Liver (tissue), 9 donors: ENCODE measurements around the gene WDR90. TPM values are rescaled to one million over a fixed set of nuclear protein-coding genes. Genes with fewer than 3 reads are reported as not detected.

Source experiments
- DNase-seq: peaks from one replicate; pipeline ENCODE4 v3.0.0-alpha.2; 2017; ENCODE audit warnings: low spot score
- H3K27ac ChIP-seq, 2 donors: one replicate each; pipeline ENCODE4 v1.7.0; 2013; ENCODE audit warnings: inconsistent platforms in 2 of 2, low read length in 2 of 2, control low read depth in 1 of 2, low read depth in 1 of 2, mild to moderate bottlenecking in 1 of 2
- H3K27me3 ChIP-seq, 4 donors: one replicate each; pipeline versions ENCODE4 v1.6.1 to v1.7.0; 2013; ENCODE audit warnings: low read length in 3 of 4, inconsistent platforms in 1 of 4, mild to moderate bottlenecking in 1 of 4, moderate library complexity in 1 of 4; ENCODE audit not compliant: control insufficient read depth in 4 of 4, insufficient read depth in 4 of 4
- H3K36me3 ChIP-seq, 4 donors: one replicate each; pipeline versions ENCODE4 v1.6.1 to v1.7.0; 2013; ENCODE audit warnings: low read length in 3 of 4, mild to moderate bottlenecking in 3 of 4, low read depth in 1 of 4, moderate library complexity in 1 of 4; ENCODE audit not compliant: control insufficient read depth in 4 of 4, insufficient read depth in 3 of 4
- H3K4me1 ChIP-seq, 4 donors: one replicate each; pipeline versions ENCODE4 v1.6.1 to v1.7.0; 2013; ENCODE audit warnings: low read length in 3 of 4, mild to moderate bottlenecking in 3 of 4, moderate library complexity in 1 of 4; ENCODE audit not compliant: control insufficient read depth in 4 of 4, insufficient read depth in 4 of 4
- H3K4me3 ChIP-seq, 3 donors: one replicate each; pipeline versions ENCODE4 v1.6.1 to v1.7.0; 2013; ENCODE audit warnings: low read length in 3 of 3, control low read depth in 1 of 3, low read depth in 1 of 3, mild to moderate bottlenecking in 1 of 3
- H3K9ac ChIP-seq, 2 donors: one replicate each; pipeline ENCODE4 v1.7.0; 2013; ENCODE audit warnings: low read length in 2 of 2, mild to moderate bottlenecking in 2 of 2, moderate library complexity in 2 of 2, control low read depth in 1 of 2, low read depth in 1 of 2
- H3K9me3 ChIP-seq, 4 donors: one replicate each; pipeline versions ENCODE4 v1.6.1 to v1.7.0; 2013; ENCODE audit warnings: low read length in 3 of 4; ENCODE audit not compliant: control insufficient read depth in 4 of 4
- CTCF ChIP-seq: fragments of 150-350 bp; IDR thresholded peaks from 2 replicates; pipeline ENCODE4 v1.5.1; 2017; ENCODE audit warnings: improper control_type of control experiment, low read depth, low read length; ENCODE audit not compliant: missing input control
- EGR1 ChIP-seq, 2 donors: IDR thresholded peaks; 2 replicates each; pipeline ENCODE4 v1.6.1; 2016 to 2018; ENCODE audit warnings: antibody characterized with exemption in 2 of 2, low read depth in 2 of 2
- FOXA1 ChIP-seq: IDR thresholded peaks from 2 replicates; pipeline ENCODE4 v1.6.1; 2016; ENCODE audit warnings: antibody characterized with exemption
- GABPA ChIP-seq, 2 donors: IDR thresholded peaks in 1 of 2; conservative IDR thresholded peaks in 1 of 2; 2 replicates each; pipeline ENCODE4 v1.6.1; 2016; ENCODE audit warnings: antibody characterized with exemption in 2 of 2, mild to moderate bottlenecking in 1 of 2, moderate library complexity in 1 of 2
- HNF4A ChIP-seq, 2 donors: conservative IDR thresholded peaks; 2 replicates each; pipeline ENCODE4 v1.6.1; 2016; ENCODE audit warnings: antibody characterized with exemption in 2 of 2, mild to moderate bottlenecking in 2 of 2
- JUND ChIP-seq, 2 donors: IDR thresholded peaks; 2 replicates each; pipeline ENCODE4 v1.6.1; 2016; ENCODE audit warnings: antibody characterized with exemption in 2 of 2
- NR2F2 ChIP-seq: IDR thresholded peaks from 2 replicates; pipeline ENCODE4 v1.6.1; 2016; ENCODE audit warnings: antibody characterized with exemption
- REST ChIP-seq: IDR thresholded peaks from 2 replicates; pipeline ENCODE4 v1.6.1; 2016; ENCODE audit warnings: antibody characterized with exemption, mild to moderate bottlenecking
- TAF1 ChIP-seq: conservative IDR thresholded peaks from 2 replicates; pipeline ENCODE4 v1.6.1; 2016; ENCODE audit warnings: antibody characterized with exemption, mild to moderate bottlenecking
- YY1 ChIP-seq: IDR thresholded peaks from 2 replicates; pipeline ENCODE4 v1.6.1; 2016; ENCODE audit warnings: antibody characterized with exemption, mild to moderate bottlenecking
- WGBS: extraction: QIAGEN DNeasy Blood & Tissue Kit; methylation state at CpG from one replicate; pipeline ENCODE4 v1.1.7; 2013; 5-methylcytosine and 5-hydroxymethylcytosine counted together
- polyA plus RNA-seq, 2 donors: library from polyadenylated mRNA; stranded (reverse) in 1 of 2; unstranded in 1 of 2; fragments of 200-250 nt in 1 of 2; fragments of >200 nt in 1 of 2; fragmentation: Nextera tagmentation in 1 of 2; extraction: Ambion mirVana in 1 of 2; gene quantifications; one replicate each; pipeline versions ENCODE4 v1.2.1 to v1.2.3, GENCODE V29; 2013 to 2015
- total RNA-seq, 2 donors: library from RNA; depleted of rRNA; stranded (reverse); fragments of >200 nt; gene quantifications; one replicate each; pipeline ENCODE4 v1.2.3, GENCODE V29; 2014
- TF ChIP-seq, protein P1 (sequence below): IDR thresholded peaks from 2 replicates; pipeline ENCODE4 v1.6.1; 2016; ENCODE audit warnings: antibody characterized with exemption
- TF ChIP-seq, protein P2 (sequence below): IDR thresholded peaks from 2 replicates; pipeline ENCODE4 v1.6.1; 2016; ENCODE audit warnings: antibody characterized with exemption
- TF ChIP-seq, protein P3 (sequence below): IDR thresholded peaks from 2 replicates; pipeline ENCODE4 v1.6.1; 2016; ENCODE audit warnings: antibody characterized with exemption
- donor health status: healthy.
- donor health status: healthy.
- donor health status: healthy.
- donor health status: healthy.
- donor health status: healthy.

WDR90 gene
- total and polyA plus RNA-seq, 4 donors = 4.7 to 13.4 (median 7.9) TPM

DNA sequence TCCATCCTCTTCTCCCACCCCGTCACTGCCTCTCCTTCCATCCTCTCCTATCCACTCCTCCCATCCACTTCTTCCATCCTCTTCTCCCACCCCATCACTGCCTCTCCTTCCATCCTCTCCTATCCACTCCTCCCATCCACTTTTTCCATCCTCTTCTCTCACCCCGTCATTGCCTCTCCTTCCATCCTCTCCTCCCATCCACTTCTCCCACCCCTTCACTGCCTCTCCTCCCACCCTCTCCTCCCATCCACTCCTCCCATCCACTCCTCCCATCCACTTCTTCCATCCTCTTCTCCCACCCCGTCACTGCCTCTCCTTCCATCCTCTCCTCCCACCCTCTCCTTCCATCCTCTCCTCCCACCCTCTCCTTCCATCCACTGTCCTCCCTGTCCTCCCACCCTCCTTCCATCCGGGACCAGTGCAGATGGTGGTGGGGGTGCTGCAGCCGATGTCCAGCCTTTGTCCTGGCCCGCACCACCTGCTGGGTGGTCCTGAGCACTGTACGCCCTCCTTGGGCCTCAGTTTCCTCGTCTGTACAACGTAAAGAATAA lies 17.3 kb upstream of the WDR90 start:
- WGBS = 77% methylated on average over 9 of the region's 9 CpGs
- Histone ChIP-seq H3K36me3 (peaks cover 0 to 9% (median 1%) of the 10 kb centered on the region in 4 donors), H3K9me3 (no peaks in the 10 kb centered on the region), H3K4me3 (no peak overlapping the region), H3K9ac (no peak overlapping the region), H3K4me1 (peaks cover 33 to 60% (median 51%) of the 10 kb centered on the region in 4 donors), H3K27me3 (no peaks in the 10 kb centered on the region), H3K27ac (no peak overlapping the region)
- TF ChIP-seq TAF1 = no peak
- TF ChIP-seq EGR1 (IDR thresholded peaks at IDR 0.05; ENCODE audit: low read depth in 2 of 2) = no peak
- TF ChIP-seq, protein P1, sequence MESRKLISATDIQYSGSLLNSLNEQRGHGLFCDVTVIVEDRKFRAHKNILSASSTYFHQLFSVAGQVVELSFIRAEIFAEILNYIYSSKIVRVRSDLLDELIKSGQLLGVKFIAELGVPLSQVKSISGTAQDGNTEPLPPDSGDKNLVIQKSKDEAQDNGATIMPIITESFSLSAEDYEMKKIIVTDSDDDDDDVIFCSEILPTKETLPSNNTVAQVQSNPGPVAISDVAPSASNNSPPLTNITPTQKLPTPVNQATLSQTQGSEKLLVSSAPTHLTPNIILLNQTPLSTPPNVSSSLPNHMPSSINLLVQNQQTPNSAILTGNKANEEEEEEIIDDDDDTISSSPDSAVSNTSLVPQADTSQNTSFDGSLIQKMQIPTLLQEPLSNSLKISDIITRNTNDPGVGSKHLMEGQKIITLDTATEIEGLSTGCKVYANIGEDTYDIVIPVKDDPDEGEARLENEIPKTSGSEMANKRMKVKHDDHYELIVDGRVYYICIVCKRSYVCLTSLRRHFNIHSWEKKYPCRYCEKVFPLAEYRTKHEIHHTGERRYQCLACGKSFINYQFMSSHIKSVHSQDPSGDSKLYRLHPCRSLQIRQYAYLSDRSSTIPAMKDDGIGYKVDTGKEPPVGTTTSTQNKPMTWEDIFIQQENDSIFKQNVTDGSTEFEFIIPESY = no peak
- TF ChIP-seq, protein P2, sequence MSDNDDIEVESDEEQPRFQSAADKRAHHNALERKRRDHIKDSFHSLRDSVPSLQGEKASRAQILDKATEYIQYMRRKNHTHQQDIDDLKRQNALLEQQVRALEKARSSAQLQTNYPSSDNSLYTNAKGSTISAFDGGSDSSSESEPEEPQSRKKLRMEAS = no peak
- TF ChIP-seq REST = no peak
- DNase-seq = no peak

DNA sequence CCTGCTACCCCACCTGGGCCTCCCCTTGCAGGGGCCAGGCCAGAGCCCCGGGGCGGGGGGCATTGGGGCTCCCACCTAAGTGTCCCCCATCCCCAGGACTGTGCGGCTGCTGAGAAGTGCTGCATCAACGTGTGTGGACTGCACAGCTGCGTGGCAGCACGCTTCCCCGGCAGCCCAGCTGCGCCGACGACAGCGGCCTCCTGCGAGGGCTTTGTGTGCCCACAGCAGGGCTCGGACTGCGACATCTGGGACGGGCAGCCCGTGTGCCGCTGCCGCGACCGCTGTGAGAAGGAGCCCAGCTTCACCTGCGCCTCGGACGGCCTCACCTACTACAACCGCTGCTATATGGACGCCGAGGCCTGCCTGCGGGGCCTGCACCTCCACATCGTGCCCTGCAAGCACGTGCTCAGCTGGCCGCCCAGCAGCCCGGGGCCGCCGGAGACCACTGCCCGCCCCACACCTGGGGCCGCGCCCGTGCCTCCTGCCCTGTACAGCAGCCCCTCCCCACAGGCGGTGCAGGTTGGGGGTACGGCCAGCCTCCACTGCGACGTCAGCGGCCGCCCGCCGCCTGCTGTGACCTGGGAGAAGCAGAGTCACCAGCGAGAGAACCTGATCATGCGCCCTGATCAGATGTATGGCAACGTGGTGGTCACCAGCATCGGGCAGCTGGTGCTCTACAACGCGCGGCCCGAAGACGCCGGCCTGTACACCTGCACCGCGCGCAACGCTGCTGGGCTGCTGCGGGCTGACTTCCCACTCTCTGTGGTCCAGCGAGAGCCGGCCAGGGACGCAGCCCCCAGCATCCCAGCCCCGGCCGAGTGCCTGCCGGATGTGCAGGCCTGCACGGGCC lies 16.5 kb upstream of the WDR90 start:
- Histone ChIP-seq H3K27ac (no peak overlapping the region), H3K4me3 (no peak overlapping the region), H3K36me3 (peaks cover 0 to 9% (median 0%) of the 10 kb centered on the region in 4 donors), H3K4me1 (peaks cover 37 to 57% (median 47%) of the 10 kb centered on the region in 4 donors), H3K9ac (no peak overlapping the region), H3K27me3 (no peaks in the 10 kb centered on the region), H3K9me3 (no peaks in the 10 kb centered on the region)
- 96% methylated on average over 67 of the region's 67 CpGs for WGBS
- no peak for TF ChIP-seq YY1
- TF ChIP-seq REST = no peak
- no peak for TF ChIP-seq GABPA (IDR thresholded peaks at IDR 0.05 in 1 of 2, conservative IDR thresholded peaks at IDR 0.05 in 1 of 2)
- no peak for TF ChIP-seq JUND (IDR thresholded peaks at IDR 0.05)
- TF ChIP-seq FOXA1 = no peak
- TF ChIP-seq, protein P3, sequence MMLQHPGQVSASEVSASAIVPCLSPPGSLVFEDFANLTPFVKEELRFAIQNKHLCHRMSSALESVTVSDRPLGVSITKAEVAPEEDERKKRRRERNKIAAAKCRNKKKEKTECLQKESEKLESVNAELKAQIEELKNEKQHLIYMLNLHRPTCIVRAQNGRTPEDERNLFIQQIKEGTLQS = no peak
- no peak for TF ChIP-seq HNF4A (conservative IDR thresholded peaks at IDR 0.05)
- TF ChIP-seq TAF1 = no peak
- no peak for TF ChIP-seq NR2F2
- TF ChIP-seq CTCF = no peak
- no peak for DNase-seq
